NCI-H2081 (cell line): Measurements from ENCODE around the gene RNF157.
"Not testable (repeated sequence)": the region's sequence is repeated elsewhere in the genome, so short reads cannot be mapped to it uniquely, and the experiment has no call there.

ENCODE experiments used
- DNase-seq, 2 experiments: peaks; one replicate each; lab custom pipeline; 2025; lab: John Stamatoyannopoulos, UW

The RNF157 gene

DNA sequence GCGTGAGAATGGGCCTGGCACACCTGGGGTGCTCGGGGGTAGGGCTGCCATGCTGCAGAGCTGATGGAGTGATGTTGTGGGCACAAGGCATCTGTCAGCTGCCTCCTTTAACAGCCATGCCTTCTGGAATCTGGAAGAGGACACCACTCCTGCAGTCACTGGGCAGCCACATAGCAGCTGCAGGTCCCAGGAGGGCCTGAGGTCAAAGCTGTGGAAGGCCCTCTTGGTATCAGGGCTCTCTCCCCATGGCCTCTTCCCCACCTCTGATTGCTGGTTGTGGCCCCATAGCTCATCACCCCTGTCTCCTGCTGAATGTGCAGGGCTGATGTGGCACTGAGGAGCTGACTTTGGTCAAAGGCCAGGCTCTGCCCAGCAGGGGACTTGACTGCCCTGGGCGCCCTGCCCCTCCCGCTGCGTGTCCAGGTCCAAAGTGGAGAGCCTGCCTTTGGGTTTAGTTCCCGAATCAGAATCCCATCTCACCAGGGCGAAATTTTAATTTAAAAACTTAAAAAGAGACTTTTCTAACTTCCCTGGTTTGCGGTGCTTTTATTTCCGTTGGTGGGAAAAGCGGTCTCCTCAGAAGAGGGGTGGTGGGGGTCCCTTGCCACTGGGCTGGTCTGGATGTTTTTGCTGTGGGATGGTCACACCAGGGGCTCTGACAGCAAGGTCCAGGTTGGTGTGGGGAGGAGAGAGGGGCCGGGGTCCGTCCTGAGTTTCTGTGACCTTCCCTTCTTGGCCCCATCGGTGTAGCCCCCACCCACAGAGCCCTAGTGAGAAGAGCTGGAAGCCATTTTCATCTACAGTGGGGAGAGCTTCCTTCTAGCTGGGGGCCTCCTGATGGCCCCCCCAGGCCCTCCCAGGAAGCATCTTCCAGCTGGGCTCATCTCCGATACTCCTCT is 30.7 kb upstream of the RNF157 start:
- no peak for DNase-seq

DNA sequence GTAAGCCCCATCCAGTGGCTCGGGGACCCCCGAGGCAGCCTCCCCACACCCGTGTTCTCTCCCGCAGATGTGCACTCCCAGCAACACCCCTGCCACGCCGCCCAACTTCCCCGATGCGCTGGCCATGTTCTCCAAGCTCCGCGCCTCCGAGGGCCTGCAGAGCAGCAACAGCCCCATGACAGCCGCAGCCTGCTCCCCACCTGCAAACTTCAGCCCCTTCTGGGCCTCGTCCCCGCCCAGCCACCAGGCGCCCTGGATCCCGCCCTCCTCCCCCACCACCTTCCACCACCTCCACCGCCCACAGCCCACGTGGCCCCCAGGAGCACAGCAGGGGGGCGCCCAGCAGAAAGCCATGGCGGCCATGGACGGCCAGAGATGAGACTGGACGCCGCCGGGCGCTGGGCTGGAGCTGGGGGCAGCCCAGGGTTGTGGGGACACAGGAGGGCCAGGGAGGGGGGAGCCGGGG is 29.9 kb upstream of the RNF157 start:
- no peak for DNase-seq

DNA sequence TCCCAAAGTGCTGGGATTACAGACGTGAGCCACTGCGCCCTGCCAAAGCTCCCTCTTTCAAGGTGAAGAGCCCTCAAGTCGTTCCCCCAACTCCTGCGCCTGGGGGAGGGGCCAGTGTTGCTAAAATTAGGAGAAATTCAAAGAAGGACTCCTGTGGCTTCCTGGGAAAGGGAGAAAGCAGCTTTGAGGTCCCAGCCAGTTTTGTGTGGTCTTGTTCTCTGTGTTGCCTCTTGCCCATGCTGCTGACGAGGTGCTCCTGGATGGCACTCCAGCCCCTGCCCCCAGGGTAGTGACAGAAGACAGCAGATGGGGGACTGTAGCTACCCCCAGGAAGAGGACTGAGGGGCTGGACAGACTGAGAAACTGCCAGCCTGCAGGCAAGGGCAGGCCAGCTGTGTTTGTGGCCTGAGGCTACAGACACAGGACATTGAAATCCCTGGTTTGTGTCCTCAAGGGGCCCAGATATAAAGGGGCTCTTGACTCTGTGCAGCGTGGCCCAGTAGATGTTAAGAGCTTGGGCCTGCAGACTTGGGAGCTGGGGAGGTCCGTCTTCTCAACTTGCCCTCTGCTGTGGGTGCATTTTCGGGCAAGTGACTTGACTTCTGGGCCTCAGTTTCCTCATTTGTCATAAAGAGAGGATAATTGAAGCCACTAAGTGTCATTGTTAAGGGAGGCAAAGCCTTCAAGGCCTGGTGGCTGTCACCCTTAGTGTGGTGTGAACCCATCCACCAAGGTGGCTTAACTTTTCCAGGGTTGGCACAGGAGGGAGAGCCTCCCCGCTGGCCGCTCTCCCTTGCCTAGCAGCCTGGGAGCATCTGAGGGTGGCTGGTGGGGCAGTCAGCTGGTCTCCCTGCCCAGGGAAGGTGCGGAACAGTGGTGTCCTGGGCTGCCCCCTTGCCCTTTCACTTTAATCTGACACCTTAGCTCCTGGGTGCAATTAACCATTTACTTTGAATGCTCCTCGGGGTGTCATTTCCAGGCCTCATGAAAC is 29.0 kb upstream of the RNF157 start:
- no peak for DNase-seq

DNA sequence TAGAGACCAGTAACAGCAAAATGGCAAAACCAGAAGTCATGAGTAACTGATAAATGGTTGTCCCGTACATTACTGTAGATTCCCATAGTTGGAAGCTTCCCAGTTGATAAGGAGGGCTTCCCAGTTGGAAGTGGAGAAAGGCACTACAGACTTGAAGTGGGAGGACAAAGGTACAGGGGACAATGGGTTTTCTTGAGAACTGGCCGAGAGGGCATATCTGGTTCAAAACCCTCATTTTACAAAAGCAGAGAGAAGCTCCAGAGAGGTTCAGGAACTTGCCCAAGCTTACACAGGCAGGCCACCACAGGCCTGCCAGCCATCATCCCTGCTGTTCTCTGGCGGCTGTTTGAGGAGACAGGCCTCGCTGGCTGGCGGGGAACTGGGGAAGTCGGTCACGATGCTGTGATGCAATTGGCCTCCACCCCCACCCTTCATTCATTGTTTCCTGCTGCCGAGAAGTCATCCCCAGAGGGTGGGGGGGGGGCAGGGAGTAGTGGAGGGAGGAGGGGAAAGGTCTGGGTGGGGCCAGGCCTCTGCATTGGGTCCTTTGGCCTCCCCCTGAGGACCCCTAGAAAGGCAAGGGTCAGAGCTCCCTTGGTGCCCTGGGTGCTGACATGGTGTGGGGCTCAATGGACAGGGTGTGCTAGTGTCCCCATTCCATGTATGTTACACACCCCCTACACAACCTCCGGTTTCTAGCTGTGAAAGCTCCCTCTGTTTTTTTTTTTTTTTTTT is 27.9 kb upstream of the RNF157 start:
- no peak for DNase-seq

DNA sequence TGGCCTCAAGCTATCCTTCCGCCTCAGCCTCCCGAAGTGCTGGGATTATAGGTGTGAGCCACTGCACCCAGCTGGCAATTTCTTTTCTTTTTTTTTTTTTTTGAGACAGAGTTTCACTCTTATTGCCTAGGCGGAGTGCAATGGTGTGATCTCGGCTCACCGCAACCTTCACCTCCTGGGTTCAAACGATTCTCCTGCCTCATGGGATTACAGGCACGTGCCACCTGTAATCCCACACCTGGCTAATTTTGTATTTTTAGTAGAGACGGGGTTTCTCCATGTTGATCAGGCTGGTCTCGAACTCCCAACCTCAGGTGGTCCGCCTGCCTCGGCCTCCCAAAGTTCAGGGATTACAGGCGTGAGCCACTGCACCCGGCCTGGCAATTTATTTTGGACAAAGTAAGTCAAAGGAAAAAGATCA is 27.3 kb upstream of the RNF157 start:
- not testable (repeated sequence) for DNase-seq

DNA sequence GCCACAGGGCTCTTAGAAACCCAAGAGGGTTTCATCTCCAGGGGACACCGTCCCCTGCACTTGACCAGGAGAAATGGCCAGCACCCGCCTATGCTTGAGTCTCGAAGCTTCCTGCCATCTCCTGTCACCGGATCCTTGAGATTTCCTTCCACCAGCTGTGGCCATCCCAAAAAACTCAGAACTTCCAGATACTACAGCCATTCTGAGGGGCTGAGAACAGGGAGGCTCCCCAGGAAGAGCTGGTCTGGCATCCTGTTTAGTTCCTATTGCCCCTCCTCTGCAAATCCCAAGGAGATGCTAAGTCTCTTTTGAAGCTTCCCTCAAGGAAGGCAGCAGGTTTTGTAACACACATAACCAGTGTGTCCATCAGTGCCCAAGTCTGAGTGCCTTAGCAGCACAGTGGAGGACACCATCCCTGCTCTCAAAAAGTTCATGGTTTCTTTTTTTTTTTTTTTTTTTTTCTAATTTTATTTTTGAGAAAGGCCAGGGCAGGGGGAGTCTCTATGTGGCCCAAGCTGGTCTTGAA is 26.8 kb upstream of the RNF157 start:
- no peak for DNase-seq

DNA sequence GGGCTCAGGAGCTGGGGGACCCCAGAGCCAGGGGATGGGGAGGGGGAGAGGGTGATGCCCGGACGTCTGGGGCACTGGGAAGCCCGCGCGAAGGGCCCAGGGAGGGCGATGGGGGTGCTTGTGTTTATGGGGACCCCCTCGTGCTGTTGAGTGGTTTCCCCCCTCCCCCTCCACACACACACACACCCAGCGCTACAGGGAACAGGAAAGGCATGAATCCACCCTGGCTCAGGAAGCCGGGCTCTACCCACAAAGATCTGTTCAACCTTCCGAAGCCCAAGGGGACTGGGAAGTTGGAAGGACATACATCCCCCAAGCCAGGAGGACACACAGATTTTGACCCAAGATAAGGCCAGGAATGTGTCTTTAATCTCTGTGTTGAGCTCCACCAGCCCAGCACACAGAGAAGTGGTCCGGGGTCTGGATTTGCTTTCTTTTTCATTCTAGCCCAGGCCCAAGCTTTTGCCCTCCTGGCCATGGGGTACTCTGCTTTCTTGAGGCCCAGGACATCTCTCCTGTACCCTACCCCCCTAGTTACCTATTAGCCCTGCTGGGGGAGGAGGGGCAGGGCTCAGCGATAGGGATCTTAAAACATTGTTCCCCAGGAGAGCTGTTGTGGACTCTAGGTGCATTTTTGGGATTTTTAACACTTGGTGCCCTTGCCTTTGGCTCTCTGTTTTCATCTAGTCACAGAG is 26.1 kb upstream of the RNF157 start:
- peak; percentile 26 to 43 for DNase-seq

DNA sequence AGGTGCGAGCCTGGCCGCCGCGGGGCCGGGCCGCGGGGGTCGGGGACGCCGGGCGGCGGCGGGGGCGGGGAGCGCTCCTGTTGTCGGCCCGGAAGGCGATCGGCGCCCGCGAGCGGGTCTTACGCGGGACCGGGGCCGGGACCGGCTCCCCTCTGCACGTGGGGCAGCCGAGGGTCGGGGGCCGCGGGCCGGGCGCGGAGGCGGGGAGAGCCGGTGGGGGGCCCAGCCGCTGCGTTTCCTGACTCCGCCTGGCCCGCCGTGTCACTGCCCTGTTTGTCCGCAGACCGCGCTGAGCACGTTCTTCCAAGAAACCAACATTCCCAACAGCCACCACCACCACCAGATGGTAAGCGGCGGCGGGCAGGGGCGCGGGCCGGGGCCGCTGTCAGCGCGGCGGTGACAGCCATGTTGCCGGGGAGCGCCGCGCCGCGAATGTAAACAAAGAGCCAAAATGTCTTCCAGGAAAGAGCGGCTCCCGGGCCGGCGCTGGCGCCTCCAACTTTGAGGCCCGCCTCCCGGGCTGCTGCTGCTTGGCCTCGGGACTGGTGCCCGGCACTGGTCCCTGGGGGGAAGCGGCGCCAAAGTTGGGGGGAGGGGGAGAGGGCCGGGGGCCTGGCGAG is 25.4 kb upstream of the RNF157 start:
- peak; percentile 60 to 70 for DNase-seq

DNA sequence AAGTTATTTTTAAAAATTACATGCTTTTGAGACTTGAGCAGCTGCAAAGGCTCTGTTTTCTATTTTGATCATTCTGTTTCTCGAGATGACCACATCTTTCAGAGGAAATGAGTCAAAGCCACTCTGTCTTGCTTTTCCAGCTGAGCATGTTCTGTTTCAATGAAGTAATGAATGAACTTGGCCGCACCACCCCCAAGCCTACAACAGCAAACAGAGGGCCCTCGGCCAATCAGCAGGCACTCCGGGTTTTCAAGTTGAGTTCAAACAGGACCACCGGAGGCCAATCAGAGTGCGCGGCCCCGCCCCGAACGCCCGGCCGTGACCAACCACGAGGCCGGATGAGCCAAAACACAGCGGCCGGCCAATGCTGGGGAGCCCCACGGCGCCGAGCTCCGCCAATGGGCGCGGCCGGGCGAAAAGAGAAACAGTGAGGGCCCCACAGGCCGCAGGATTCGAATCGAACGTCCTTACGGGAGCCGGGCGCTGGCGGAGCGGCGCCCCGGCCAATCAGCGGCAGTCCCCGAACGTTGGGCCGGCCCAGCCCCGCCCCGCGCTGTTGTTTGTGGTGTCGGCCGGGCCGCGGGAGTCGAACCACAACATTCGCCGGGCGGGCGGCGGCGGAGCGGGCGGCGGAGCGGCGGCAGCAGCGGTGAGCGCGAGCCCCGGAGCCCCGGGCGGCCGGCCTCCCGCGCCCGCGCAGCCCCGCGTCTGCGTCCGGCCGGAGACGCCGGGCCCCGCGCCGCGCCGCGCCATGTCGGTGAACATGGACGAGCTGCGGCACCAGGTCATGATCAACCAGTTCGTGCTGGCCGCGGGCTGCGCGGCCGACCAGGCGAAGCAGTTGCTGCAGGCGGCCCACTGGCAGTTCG is 24.7 kb upstream of the RNF157 start, which contains the start of gene UBALD2:
TSS of gene UBALD2 (plus strand) at position 594 of the 869 bp plus-strand sequence. CDS start at position 752, 158 bp downstream.
- DNase-seq: peak; percentile 99 to 100

DNA sequence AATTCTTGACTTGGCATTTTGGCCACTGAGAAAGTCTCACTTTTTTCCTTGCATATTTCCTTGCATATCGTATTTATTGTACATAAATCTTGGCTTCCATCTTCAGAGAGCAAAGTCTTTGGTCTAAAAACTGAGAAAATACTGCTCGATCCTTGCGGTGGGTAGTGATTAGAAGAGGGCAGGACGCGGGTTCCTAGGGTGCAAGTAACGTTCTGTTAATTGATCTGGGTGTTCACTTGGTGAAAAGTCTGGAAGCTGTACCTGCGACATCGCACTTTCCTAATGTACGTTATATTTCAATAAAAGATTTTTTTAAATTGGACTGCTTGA is 24.1 kb upstream of the RNF157 start:
- DNase-seq: no peak

DNA sequence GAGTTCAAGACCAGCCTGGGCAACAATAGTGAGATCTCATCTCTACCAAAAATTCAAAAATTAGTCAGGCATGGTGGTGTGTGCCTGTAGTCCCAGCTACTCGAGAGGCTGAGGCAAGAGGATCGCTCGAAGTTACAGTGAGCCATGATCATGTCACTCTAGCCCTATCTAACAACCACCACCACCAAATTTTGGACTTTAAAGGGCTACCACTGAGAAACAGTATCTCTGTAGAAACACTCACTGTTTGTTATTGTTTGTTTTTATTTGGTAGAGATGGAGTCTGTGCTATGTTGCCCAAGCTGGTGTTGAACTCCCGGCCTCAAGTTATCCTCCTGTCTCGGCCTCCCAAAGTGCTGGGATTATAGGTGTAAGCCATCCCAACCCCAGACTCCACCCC is 23.6 kb upstream of the RNF157 start:
- no peak for DNase-seq

DNA sequence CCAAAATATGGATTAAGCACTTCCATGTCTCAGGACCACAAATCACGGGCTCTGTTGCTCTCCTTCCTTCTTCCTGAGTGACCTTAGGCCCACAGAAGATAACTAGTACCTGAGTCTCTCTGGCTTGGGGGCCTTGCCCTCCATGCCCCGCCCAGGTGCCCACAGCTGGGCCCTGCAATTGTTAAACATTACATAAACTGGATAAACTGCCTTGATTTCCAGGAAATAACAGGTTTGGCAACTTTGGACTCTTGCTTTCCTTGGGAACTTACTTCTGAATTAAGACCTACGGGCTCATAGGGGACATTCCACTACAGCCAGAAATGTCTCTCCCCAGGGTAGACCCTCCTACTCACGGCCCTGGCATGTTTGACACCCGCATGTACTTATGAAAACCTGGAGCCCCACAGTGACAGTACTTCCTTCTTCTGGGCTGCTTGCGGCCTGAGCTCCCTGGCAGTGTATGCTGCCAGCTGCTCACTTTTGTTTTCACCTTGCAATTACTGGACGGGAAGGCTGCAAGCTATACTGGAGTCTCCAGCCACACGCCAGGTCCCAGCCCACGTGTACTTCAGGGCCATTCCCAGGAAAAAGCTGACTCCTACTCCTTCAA is 22.5 kb upstream of the RNF157 start:
- peak in 1 of 2 experiments; percentile 59 for DNase-seq

DNA sequence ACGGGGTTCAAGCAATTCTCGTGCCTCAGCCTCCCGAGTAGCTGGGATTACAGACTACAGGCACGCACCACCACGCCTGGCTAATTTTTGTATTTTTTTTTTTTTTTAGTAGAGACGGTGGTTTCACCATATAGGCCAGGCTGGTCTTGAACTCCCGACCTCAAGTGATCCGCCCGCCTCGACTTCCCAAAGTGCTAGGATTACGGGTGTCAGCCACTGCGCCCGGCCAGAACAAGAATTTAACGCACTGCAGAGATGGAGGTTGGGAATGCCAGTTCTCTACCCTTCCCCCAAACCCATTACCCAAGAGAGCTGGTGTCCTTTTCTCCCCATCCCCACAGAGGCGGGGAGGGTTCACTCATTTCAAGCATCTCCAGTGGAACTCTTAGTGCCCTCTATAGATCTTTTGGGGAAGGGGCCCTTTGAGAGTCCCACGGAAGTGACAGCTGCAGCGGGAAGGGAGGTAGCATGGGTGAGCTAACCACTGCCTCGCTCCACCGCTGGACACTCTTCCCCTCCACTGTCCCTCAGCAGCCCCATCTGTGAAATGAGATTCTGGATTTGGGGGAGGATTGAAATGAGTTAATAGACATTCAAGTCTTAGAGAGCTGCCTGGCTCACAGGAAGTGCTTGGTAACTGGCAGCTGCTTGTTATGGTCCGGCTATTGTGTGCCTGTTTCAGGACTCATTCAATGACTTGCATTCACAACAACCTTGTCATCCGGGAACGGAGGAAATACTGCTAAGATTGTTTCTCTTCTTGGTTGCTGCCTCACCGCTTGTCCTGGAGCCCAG is 21.3 kb upstream of the RNF157 start:
- no peak for DNase-seq

DNA sequence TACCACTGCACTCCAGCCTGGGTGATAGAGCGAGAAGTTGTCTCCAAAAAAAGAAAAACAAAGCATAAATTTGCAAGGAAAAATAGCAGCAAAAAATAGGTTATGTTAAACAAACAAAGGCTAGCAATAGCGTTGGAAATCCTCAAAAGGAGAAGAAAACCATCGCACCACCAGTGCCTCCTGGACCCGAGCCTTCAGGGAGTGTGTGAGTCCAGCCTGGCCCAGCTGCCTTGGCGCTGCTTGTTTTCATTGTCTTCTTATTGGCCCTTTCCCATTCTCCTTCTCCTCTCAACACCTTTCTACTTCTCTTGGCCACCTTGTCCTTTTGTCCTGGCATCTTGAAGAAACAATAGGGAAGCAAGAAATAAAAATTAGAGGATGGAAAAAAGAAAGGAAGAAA is 20.4 kb upstream of the RNF157 start:
- DNase-seq: no peak

DNA sequence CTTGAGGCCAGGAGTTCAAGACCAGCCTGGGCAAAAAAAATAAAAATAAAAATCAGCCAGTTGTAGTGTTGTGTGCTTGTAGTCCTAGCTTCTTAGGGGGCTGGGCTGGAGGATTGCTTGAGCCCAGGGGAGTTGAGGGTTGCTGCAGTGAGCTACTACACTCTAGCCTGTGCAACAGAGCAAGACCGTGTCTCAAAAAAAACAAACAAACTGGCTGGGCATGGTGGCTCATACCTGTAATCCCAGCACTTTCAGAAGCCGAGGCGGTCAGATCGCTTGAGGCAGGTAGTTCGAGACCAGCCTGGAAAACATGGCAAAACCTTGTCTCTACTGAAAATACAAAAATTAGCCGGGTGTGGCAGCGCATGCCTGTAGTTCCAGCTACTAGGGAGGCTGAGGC is 19.9 kb upstream of the RNF157 start:
- DNase-seq: no peak

DNA sequence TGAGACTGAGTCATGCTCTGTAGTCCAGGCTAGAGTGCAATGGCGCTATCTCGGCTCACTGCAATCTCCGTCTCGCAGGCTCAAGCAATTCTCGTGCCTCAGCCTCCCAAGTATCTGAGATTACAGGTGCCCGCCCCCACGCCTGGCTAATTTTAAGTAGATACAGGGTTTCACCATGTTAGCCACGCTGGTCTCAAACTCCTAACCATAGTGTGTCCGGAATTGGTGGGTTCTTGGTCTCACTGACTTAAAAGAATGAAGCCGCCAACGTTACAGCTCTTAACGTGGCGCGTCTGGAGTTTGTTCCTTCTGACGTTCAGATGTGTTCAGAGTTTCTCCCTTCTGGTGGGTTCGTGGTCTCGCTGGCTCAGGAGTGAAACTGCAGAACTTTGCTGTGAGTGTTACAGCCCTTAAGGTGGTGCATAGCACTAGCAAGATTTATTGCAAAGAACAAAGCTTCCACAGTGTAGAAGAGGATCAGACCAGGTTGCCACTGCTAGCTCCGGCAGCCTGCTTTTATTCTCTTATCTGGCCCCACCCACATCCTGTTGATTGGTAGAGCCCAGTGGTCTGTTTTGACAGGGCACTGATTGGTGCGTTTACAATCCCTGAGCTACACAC is 16.2 kb upstream of the RNF157 start:
- DNase-seq: not testable (repeated sequence)

DNA sequence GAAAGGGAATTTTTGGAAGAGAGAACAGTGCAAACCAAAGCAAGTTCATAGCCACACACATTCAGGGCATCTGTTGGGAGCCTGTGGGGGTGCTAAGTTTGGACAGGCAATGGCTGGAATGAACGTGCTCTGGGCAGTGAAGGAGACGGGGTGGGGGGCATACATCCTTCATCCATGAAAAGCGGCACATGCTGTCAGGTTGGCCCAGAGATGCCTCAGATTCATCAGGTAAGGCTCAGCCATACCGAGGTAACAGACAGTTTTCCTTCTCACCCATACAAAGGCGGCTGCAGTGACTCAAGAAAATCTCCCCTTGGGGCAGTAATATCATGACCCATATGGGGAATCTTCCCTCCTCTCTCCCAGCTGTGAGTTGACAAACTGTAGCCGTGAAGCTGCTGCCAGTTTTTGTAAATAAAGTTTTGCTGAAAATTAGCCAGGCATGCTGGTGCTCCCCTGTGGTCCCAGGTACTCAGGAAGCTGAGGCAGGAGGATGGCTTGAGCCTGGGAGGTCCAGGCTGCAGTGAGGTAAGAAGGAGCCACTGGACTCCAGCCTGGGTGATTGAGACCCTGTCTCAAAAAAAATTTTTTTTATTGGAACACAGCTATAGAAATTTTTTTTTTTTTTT is 15.6 kb upstream of the RNF157 start:
- no peak for DNase-seq
